Measurements from ENCODE around the gene KLF2. TPM values are rescaled to one million over a fixed set of nuclear protein-coding genes. Genes with fewer than 3 reads are reported as not detected.

Gene KLF2
- total RNA-seq (2016; rRNA removed; fragmentation: Illumina TruSeq; extraction: Trizol): not detected in 2 replicates
- total RNA-seq (2016; cell fraction: cytosol; rRNA removed; fragmentation: Illumina TruSeq; extraction: Trizol; ENCODE audit: low read depth): not detected in 2 replicates
- not detected in 2 replicates for total RNA-seq (2016; cell fraction: insoluble cytoplasmic fraction; rRNA removed; fragmentation: Illumina TruSeq; extraction: Trizol)
- total RNA-seq (2016; cell fraction: membrane; rRNA removed; fragmentation: Illumina TruSeq; extraction: Trizol): not detected in 2 replicates
- total RNA-seq (2016; cell fraction: nucleus; rRNA removed; fragmentation: Illumina TruSeq; extraction: Trizol): not detected in 2 replicates
- polyA plus RNA-seq (2011; rRNA removed): 0.05 TPM in 1 of 2 replicates, not detected in the other
- 0.05 TPM in 1 of 2 replicates, not detected in the other for polyA plus RNA-seq (2011; cell fraction: cytosol; rRNA removed)
- polyA plus RNA-seq (2011; cell fraction: nucleus; rRNA removed): 0.16 and 0.23 TPM in 2 replicates
- not detected in 2 replicates for polyA plus RNA-seq (2012)
- polyA plus RNA-seq (2016; cell fraction: cytosol; fragmentation: Illumina TruSeq; extraction: Trizol; ENCODE audit: low read depth): not detected in 2 replicates
- polyA plus RNA-seq (2016; cell fraction: insoluble cytoplasmic fraction; fragmentation: Illumina TruSeq; extraction: Trizol; ENCODE audit: low read depth): not detected in 2 replicates
- polyA plus RNA-seq (2016; cell fraction: membrane; fragmentation: Illumina TruSeq; extraction: Trizol; ENCODE audit: low read depth): 0.27 TPM in 1 of 2 replicates, not detected in the other
- polyA plus RNA-seq (2016; cell fraction: nucleus; fragmentation: Illumina TruSeq; extraction: Trizol; ENCODE audit: insufficient read depth, low read depth): not detected in 2 replicates
- 0.16 TPM in 1 of 2 replicates, not detected in the other for polyA minus RNA-seq (2011; rRNA and poly(A)+ RNA removed; ENCODE audit: low replicate concordance)
- not detected in 2 replicates for polyA minus RNA-seq (2011; cell fraction: cytosol; rRNA and poly(A)+ RNA removed)
- not detected in 2 replicates for polyA minus RNA-seq (2011; cell fraction: nucleus; rRNA and poly(A)+ RNA removed)
- percentile 20 among the genes with signal in this experiment for Bru-seq, nascent RNA
- BruChase-seq, experiment 1, labeled RNA remaining after a 6-hour chase: percentile 28 among the genes with signal in this experiment
- BruChase-seq, experiment 2, labeled RNA remaining after a 2-hour chase: percentile 23 among the genes with signal in this experiment
- long read RNA-seq, experiment 1: 0 reads
- long read RNA-seq, experiment 2, partial matches to known transcripts: 0 of 2 reads
- long read RNA-seq, experiment 2, other reads (novel, unspliced or antisense): 0 of 2 reads

- no peaks in the 10 kb centered on the region for H3K9me3 ChIP-seq (ENCODE audit: low read length)
- 2% methylated on average over 15 of the region's 105 CpGs for WGBS (ENCODE audit: low lambda C conversion rate)
- CTCF ChIA-PET (ENCODE audit: low intra/inter-chr PET ratio, low total read pairs): no interaction called here
- TF ChIP-seq ZNF687 (CRISPR knock-in tag; IDR thresholded peaks at IDR 0.05) (peak; percentile 29; the same call in 1 of the 2 replicates), HOXA3 (CRISPR knock-in tag; IDR thresholded peaks at IDR 0.05) (peak; percentile 7; the same call in 1 of the 2 replicates), PPARG (CRISPR knock-in tag; conservative IDR thresholded peaks at IDR 0.05) (no peak), MIER2 (CRISPR knock-in tag; IDR thresholded peaks at IDR 0.05) (no peak), ZNF142 (CRISPR knock-in tag; IDR thresholded peaks at IDR 0.05) (peak; percentile 97), ZBTB14 (CRISPR knock-in tag; IDR thresholded peaks at IDR 0.05) (peak; percentile 32; the same call in 1 of the 2 replicates)
These were observed at the start of gene KLF2 for GRCh38 chr19:16324384-16325160. TSS of gene KLF2 (plus strand) at chr19:16324826. CDS start at chr19:16324924, 98 bp downstream.

More at GRCh38 chr19:16324384-16325160, at the start of gene KLF2:
- DNase-seq (ENCODE audit: low spot score) (peak; percentile 28), FAIRE-seq (no peak), ATAC-seq (peak; percentile 83)
- H3K27me3 ChIP-seq (ENCODE audit: control insufficient read depth in 1 of 2, insufficient read depth in 2 of 2, low read length in 2 of 2): peaks cover 2 to 15% of the 10 kb centered on the region in 2 experiments; a peak in 3 of 5 replicates
- peak within 1 kb of the TSS; percentile 49 to 63 (median 50); a peak in 4 of 6 replicates for H3K4me3 ChIP-seq (replicated peaks in 1 of 3; ENCODE audit: insufficient read depth in 1 of 3, low read depth in 2 of 3, low read length in 3 of 3)
- no peaks in the 10 kb centered on the region for H3K79me2 ChIP-seq (ENCODE audit: insufficient read depth, low read length)
- H3K36me3 ChIP-seq (replicated peaks in 1 of 2; ENCODE audit: control insufficient read depth in 1 of 2, insufficient read depth in 2 of 2, low read length in 2 of 2): no peaks in the 10 kb centered on the region
- peak within 1 kb of the TSS; percentile 60 for H3K4me2 ChIP-seq (ENCODE audit: low read depth, low read length)
- H4K20me1 ChIP-seq (ENCODE audit: insufficient read depth, low read length): no peaks in the 10 kb centered on the region
- H3K9ac ChIP-seq (ENCODE audit: insufficient read depth, low read depth, low read length): peak within 1 kb of the TSS; percentile 56
- POLR2A ChIA-PET: no interaction called here
- no TSS peak for BruUV-seq (replicated peaks)
- in situ Hi-C loops (cut with HindIII; ENCODE audit: extremely low pct_ligation_motif_present, low pct_unique_long_range_greater_than_20kb) (no loop called here), intact Hi-C loops (cut with micrococcal nuclease; ENCODE audit: unreplicated experiment) (loop anchor here (10.0 kb wide), 1 partner anchor 80 kb away; no protein-coding TSS in a partner anchor)
- peaks cover 22% of the 10 kb centered on the region for H3K4me1 ChIP-seq (ENCODE audit: insufficient read depth, low read length)
- H3K27ac ChIP-seq (ENCODE audit: extremely low read length, insufficient read depth, low read length): no peak within 1 kb of the TSS
- no peak within 1 kb of the TSS for H2AFZ ChIP-seq (ENCODE audit: low read length)

All from HepG2 (cell line).